PFSK-1 (cell line): ENCODE data around the gene DNAJC30.

Experiments
- FOXP2 ChIP-seq: optimal IDR thresholded peaks from 2 replicates; pipeline ENCODE3; 2011; ENCODE audit warnings: borderline replicate concordance, control low read depth, inconsistent platforms; ENCODE audit not compliant: insufficient read depth; ENCODE audit errors: extremely low read length, extremely low read depth
- POLR2AphosphoS5 ChIP-seq: IDR thresholded peaks from 2 replicates; pipeline ENCODE4 v1.6.1; 2012; ENCODE audit warnings: low read depth, mild to moderate bottlenecking, control low read depth, low read length, moderate library complexity
- REST ChIP-seq, 2 experiments: IDR thresholded peaks; 2 replicates each; pipeline versions ENCODE4 v1.6.1 to v1.8.0; 2011 to 2012; ENCODE audit warnings: low read depth in 2 of 2, low read length in 2 of 2, control low read depth in 1 of 2, inconsistent platforms in 1 of 2, mild to moderate bottlenecking in 1 of 2, moderate library complexity in 1 of 2; ENCODE audit not compliant: insufficient read depth in 1 of 2
- SIN3A ChIP-seq: IDR thresholded peaks from 2 replicates; pipeline ENCODE4 v1.6.1; 2012; ENCODE audit warnings: mild to moderate bottlenecking, low read length, moderate library complexity, borderline replicate concordance; ENCODE audit not compliant: insufficient read depth
- TAF1 ChIP-seq: IDR thresholded peaks from 2 replicates; pipeline ENCODE4 v1.6.1; 2012; ENCODE audit warnings: low read length, control low read depth, borderline replicate concordance; ENCODE audit not compliant: insufficient read depth

Gene DNAJC30

DNA sequence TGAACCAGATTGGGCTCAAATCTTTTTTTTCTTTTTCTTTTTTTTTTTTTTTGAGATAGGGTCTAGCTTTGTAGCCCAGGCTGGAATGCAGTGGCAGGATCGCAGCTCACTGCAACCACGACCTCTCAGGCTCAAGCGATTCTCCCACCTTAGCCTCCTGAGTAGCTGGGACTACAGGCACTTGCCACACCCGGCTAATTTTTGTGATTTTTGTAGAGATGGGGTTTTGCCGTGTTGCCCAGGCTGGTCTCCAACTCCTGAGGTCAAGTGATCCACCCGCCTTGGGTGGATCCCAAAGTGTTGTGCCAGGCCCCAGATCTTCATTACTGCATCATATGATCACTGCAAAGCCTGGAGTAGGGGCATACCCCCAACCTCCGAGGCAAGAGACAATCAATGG is 2.8 kb downstream of the DNAJC30 start:
- no peak for TF ChIP-seq TAF1
- TF ChIP-seq SIN3A, result no peak
- TF ChIP-seq REST (IDR thresholded peaks at IDR 0.05; ENCODE audit: insufficient read depth in 1 of 2, low read depth in 2 of 2, low read length in 2 of 2), result no peak
- TF ChIP-seq POLR2AphosphoS5, result no peak
- TF ChIP-seq FOXP2, result no peak

DNA sequence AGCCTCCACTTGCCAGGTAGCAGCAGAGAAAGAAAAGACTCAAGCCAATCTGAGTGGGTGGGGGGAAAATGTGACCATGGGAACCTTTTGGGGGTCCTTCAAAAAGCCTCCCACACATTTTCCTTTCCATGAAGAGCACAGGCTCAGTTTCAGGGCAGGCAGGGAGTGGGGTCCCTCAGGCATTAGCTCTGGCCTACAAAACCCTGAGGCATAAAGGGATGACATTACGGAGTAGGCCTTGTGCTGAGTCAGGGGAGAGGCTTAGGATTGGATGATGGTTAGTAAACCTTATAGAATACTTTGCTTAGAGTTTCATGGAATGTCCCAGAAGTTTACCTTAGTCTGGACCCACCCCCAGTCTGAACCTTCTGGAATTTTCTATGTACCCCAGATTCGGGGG is 3.5 kb downstream of the DNAJC30 start:
- TF ChIP-seq TAF1 (no peak), POLR2AphosphoS5 (no peak), SIN3A (no peak), REST (IDR thresholded peaks at IDR 0.05; ENCODE audit: insufficient read depth in 1 of 2, low read depth in 2 of 2, low read length in 2 of 2) (no peak), FOXP2 (no peak)

DNA sequence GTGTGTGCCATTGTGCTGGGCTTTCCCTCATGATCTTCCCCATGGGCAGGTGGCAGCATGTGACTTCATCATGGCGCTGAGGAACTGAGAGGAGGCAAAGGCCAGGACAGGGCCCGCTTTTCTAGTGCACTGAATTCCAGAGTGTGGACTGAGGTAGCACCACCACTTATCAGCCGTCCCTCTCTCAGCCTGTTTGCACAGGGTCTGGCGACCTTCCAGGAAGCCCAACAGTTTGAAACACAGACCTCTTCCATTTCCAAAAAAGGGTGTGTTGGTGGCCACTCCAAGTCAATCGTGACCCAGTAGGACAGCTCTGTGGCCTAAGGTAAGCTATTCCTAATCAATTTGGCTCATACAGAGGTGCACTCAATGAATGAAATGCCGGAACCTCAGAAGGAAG is 4.4 kb downstream of the DNAJC30 start:
- TF ChIP-seq REST (IDR thresholded peaks at IDR 0.05; ENCODE audit: insufficient read depth in 1 of 2, low read depth in 2 of 2, low read length in 2 of 2) (no peak), TAF1 (no peak), FOXP2 (no peak), POLR2AphosphoS5 (no peak)

GRCh38 chr7:73674468-73675124 is 8.7 kb downstream of the DNAJC30 start:
- TF ChIP-seq FOXP2 (no peak), REST (IDR thresholded peaks at IDR 0.05; ENCODE audit: insufficient read depth in 1 of 2, low read depth in 2 of 2, low read length in 2 of 2) (no peak), TAF1 (no peak), POLR2AphosphoS5 (no peak), SIN3A (no peak)
